GM12878 (cell line): ENCODE results near the gene RNF32. TPM values are rescaled to one million over a fixed set of nuclear protein-coding genes. Genes with fewer than 3 reads are reported as not detected.

Experiments
- FOS ChIP-seq: IDR thresholded peaks from 3 replicates; pipeline ENCODE4 v1.6.1; 2011; ENCODE audit warnings: borderline replicate concordance; ENCODE audit not compliant: insufficient read length; ENCODE audit errors: extremely low read depth
- IKZF1 ChIP-seq: fragments of 450-650 bp; conservative IDR thresholded peaks from 2 replicates; pipeline ENCODE4 v1.6.1; 2017; ENCODE audit warnings: antibody characterized with exemption, mild to moderate bottlenecking
- IRF3 ChIP-seq: fragments of 450-650 bp; IDR thresholded peaks from 2 replicates; pipeline ENCODE4 v1.6.1; 2014; ENCODE audit warnings: mild to moderate bottlenecking
- JUND ChIP-seq: IDR thresholded peaks from 2 replicates; pipeline ENCODE4 v1.6.1; 2012; ENCODE audit warnings: low read depth, mild to moderate bottlenecking, low read length, improper control_type of control experiment, moderate library complexity
- KAT2A ChIP-seq: conservative IDR thresholded peaks from 2 replicates; pipeline ENCODE4 v1.6.1; 2011; ENCODE audit warnings: low read depth, low read length; ENCODE audit not compliant: control insufficient read depth
- MTA2 ChIP-seq: fragments of 450-650 bp; IDR thresholded peaks from 2 replicates; pipeline ENCODE4 v1.6.1; 2016; ENCODE audit warnings: low read depth, mild to moderate bottlenecking, moderate library complexity
- MTA3 ChIP-seq: IDR thresholded peaks from 2 replicates; pipeline ENCODE4 v1.6.1; 2012; ENCODE audit warnings: low read length, inconsistent platforms, borderline replicate concordance
- NFXL1 ChIP-seq: fragments of 450-650 bp; IDR thresholded peaks from 2 replicates; pipeline ENCODE4 v1.6.1; 2017; ENCODE audit warnings: antibody characterized with exemption, mild to moderate bottlenecking, borderline replicate concordance
- NR2F1 ChIP-seq: fragments of 450-650 bp; conservative IDR thresholded peaks from 2 replicates; pipeline ENCODE4 v1.6.1; 2017; ENCODE audit warnings: mild to moderate bottlenecking
- POLR2AphosphoS5 ChIP-seq: IDR thresholded peaks from 2 replicates; pipeline ENCODE4 v1.6.1; 2011; ENCODE audit warnings: mild to moderate bottlenecking, low read length, inconsistent platforms
- RB1 ChIP-seq: fragments of 450-650 bp; formaldehyde crosslinking; IDR thresholded peaks from 2 replicates; pipeline ENCODE4 v1.6.1; 2017; ENCODE audit warnings: mild to moderate bottlenecking, borderline replicate concordance
- RELA ChIP-seq: fragments of 450-650 bp; IDR thresholded peaks from 2 replicates; pipeline ENCODE4 v1.8.0; 2014; ENCODE audit warnings: borderline replicate concordance; ENCODE audit not compliant: partially characterized antibody
- RUNX3 ChIP-seq: IDR thresholded peaks from 2 replicates; pipeline ENCODE4 v1.6.1; 2012; ENCODE audit warnings: low read length, inconsistent platforms
- SMARCA5 ChIP-seq: fragments of 450-650 bp; IDR thresholded peaks from 2 replicates; pipeline ENCODE4 v1.6.1; 2017; ENCODE audit warnings: mild to moderate bottlenecking
- SRF ChIP-seq, 2 experiments: IDR thresholded peaks; 2 replicates each; pipeline ENCODE4 v1.6.1; 2011; ENCODE audit warnings: low read depth in 2 of 2, low read length in 2 of 2, mild to moderate bottlenecking in 1 of 2, moderate library complexity in 1 of 2
- USF1 ChIP-seq: IDR thresholded peaks from 2 replicates; pipeline ENCODE4 v1.6.1; 2011; ENCODE audit warnings: borderline replicate concordance, low read depth, mild to moderate bottlenecking, moderate library complexity, mixed read lengths, low read length; ENCODE audit not compliant: insufficient read depth; ENCODE audit errors: extremely low read length
- ZBED1 ChIP-seq: IDR thresholded peaks from 2 replicates; pipeline ENCODE4 v1.6.1; 2016; ENCODE audit warnings: borderline replicate concordance
- ZBTB4 ChIP-seq: fragments of 450-650 bp; formaldehyde crosslinking; IDR thresholded peaks from 2 replicates; pipeline ENCODE4 v1.4.0; 2022; ENCODE audit warnings: mild to moderate bottlenecking, moderate library complexity
- ZBTB40 ChIP-seq: fragments of 450-650 bp; IDR thresholded peaks from 2 replicates; pipeline ENCODE4 v1.6.1; 2016; ENCODE audit warnings: mild to moderate bottlenecking, moderate library complexity, borderline replicate concordance
- ZNF274 ChIP-seq: IDR thresholded peaks from one replicate; pipeline ENCODE4 v1.8.0; 2011; ENCODE audit not compliant: insufficient read length, insufficient read depth
- polyA plus RNA-seq, 11 experiments: library from polyadenylated mRNA; depleted of rRNA in 4 of 11; unstranded in 6 of 11; stranded (reverse) in 5 of 11; fragments of >200 nt; fragmentation: Nextera tagmentation in 4 of 11; fragmentation: Illumina TruSeq in 1 of 11; extraction: Ambion mirVana in 4 of 11; extraction: Trizol in 1 of 11; gene quantifications; 1 replicate in 1 of 11; 2 replicates in 10 of 11; pipeline versions ENCODE4 v1.2.1 to v1.2.3, GENCODE V29; 2011 to 2016; ENCODE audit warnings: inconsistent platforms in 2 of 11, missing spikeins in 2 of 11, low read depth in 1 of 11
- total RNA-seq, 4 experiments: library from RNA; depleted of rRNA in 3 of 4; stranded (reverse); fragments of >200 nt in 3 of 4; fragmentation: Illumina TruSeq in 1 of 4; extraction: Trizol in 1 of 4; gene quantifications; 2 replicates each; pipeline versions ENCODE4 v1.2.1 to v1.2.3, GENCODE V29; 2013 to 2021

RNF32 gene
- total and polyA plus RNA-seq, 10 of the 15 experiments (the other 5 are each of a cell fraction or from before 2014, with no cell fraction given) = 2.5 to 7.2 (median 3.7) TPM

GRCh38 chr7:156654511-156655234 is 14.1 kb downstream of the RNF32 start (continued):
- TF ChIP-seq NFXL1 (no peak), MTA3 (no peak), KAT2A (no peak), NR2F1 (no peak), ZNF274 (no peak), POLR2AphosphoS5 (no peak), SRF (IDR thresholded peaks at IDR 0.05; ENCODE audit: low read depth in 2 of 2, low read length in 2 of 2) (no peak), ZBTB4 (CRISPR knock-in tag) (no peak), ZBED1 (no peak), FOS (no peak), IRF3 (no peak), SMARCA5 (no peak), RB1 (no peak), IKZF1 (peak; percentile 32; the same call in 1 of the 2 replicates), USF1 (no peak), RUNX3 (peak; percentile 76), MTA2 (no peak), RELA (no peak), JUND (peak; percentile 42; the same call in 1 of the 2 replicates), ZBTB40 (no peak)
